ENCODE data around the gene TFIP11. TPM values are rescaled to one million over a fixed set of nuclear protein-coding genes. Genes with fewer than 3 reads are reported as not detected.

TFIP11 gene
- total RNA-seq, 1 donor from 2014 or later: 30.3 TPM

DNA sequence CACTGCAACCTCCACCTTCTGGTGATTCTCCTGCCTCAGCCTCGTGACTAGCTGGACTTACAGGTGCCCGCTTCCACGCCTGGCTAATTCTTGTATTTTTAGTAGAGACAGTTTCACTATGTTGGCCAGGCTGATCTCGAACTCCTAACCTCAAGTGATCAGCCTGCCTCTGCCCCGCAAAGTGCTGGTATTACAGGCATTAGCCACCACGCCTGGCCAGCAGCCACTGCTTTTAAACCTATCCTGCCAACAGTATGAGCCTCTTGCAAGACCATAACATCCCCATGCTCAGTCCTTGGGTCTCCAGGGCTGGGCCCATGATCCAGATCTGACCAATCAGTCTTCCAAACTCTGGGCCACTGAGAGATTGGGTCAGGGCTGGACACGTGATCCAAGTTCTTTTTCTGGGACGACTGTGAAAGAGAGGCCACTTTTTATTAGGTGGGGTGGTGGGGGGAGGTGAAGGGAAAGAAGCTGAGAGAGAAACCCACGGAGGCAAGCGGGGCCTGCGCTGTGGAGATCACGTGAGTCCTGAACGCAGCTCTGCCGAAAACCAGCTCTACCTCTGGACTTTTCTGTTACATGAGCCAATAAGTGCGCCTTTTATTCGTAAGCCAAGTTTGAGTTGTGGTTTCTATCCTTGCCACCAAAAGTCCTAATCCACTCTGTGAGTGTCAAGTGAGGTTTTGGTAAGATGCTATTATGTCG lies 65.3 kb downstream of the TFIP11 start:
- Histone ChIP-seq H3K9me3 (ENCODE audit: control insufficient read depth in 3 of 3, low read length in 3 of 3) (no peaks in the 10 kb centered on the region), H3K27ac (ENCODE audit: low read depth, low read length) (no peak overlapping the region), H3K36me3 (ENCODE audit: control insufficient read depth in 3 of 3, insufficient read depth in 3 of 3, low read length in 3 of 3) (peaks cover 10 to 17% (median 16%) of the 10 kb centered on the region in 3 donors), H3K4me1 (ENCODE audit: control insufficient read depth in 3 of 3, insufficient read depth in 3 of 3, low read length in 3 of 3) (peaks cover 0 to 7% (median 7%) of the 10 kb centered on the region in 3 donors), H3K27me3 (ENCODE audit: control insufficient read depth in 3 of 3, insufficient read depth in 3 of 3, low read length in 3 of 3) (no peaks in the 10 kb centered on the region), H3K4me3 (ENCODE audit: low read length in 3 of 3) (no peak overlapping the region), H3K9ac (ENCODE audit: low read depth in 1 of 3, low read length in 3 of 3) (no peak overlapping the region)

DNA sequence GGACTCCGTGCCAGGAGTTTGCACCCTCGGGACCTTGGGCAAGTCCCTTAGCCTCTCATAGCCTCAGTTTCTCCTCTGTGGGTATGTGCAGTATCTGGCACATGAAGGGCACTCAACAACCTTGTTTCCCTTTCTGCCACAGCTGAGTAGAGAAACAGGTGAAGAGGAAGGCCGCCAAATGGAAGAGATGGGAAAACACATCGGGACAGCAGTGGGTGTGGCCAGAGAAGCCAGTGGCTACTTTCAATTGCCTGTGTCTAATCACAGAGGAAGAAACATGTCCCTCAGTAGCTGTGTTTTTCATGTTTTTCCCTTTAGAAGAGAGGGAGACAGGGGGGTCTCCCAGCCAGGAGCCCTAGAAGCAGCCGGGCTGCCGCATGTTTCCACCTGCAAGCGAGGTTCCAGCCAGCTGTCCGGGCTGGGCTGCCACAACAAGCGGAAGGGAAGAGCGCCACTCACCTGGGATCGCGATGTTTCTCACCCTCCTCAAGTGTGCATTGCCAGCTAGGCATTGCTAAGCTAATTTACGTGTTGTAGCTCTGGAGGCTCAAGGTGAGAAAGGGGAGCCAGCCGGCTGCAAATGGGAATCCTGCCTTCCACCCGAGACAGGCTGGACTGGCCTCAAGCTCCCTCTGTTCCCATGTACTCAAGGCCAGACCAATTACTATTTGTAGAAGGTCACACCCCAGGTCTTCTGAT lies 66.5 kb downstream of the TFIP11 start:
- H3K4me1 ChIP-seq (ENCODE audit: control insufficient read depth in 3 of 3, insufficient read depth in 3 of 3, low read length in 3 of 3): peaks cover 0 to 7% (median 7%) of the 10 kb centered on the region in 3 donors
- H3K9ac ChIP-seq (ENCODE audit: low read depth in 1 of 3, low read length in 3 of 3): no peak overlapping the region
- no peaks in the 10 kb centered on the region for H3K27me3 ChIP-seq (ENCODE audit: control insufficient read depth in 3 of 3, insufficient read depth in 3 of 3, low read length in 3 of 3)

DNA sequence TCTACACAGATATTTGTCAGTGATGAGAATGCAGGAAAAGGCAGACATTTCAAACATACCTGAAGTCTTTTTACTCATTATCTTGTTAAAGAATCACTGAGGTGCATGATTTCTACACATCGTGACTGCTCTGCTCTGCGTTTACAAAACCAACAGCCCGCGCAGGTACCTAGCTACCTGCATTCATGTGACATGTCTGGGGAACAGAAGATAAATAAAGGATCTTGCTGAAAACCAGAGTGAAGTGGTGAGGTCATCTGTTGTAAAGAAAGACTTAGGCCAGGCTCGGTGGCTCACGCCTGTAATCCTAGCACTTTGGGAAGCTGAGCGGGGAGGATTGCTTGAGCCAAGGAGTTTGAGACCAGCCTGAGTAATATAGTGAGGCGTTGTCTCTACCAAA lies 67.5 kb downstream of the TFIP11 start:
- H3K9ac ChIP-seq (ENCODE audit: low read depth in 1 of 3, low read length in 3 of 3): no peak overlapping the region
- no peak overlapping the region for H3K4me3 ChIP-seq (ENCODE audit: low read length in 3 of 3)
- H3K27me3 ChIP-seq (ENCODE audit: control insufficient read depth in 3 of 3, insufficient read depth in 3 of 3, low read length in 3 of 3): no peaks in the 10 kb centered on the region
- H3K27ac ChIP-seq (ENCODE audit: low read depth, low read length): no peak overlapping the region
- peaks cover 0 to 2% (median under 1%) of the 10 kb centered on the region in 3 donors for H3K36me3 ChIP-seq (ENCODE audit: control insufficient read depth in 3 of 3, insufficient read depth in 3 of 3, low read length in 3 of 3)
- peaks cover 0 to 7% (median 7%) of the 10 kb centered on the region in 3 donors for H3K4me1 ChIP-seq (ENCODE audit: control insufficient read depth in 3 of 3, insufficient read depth in 3 of 3, low read length in 3 of 3)
- no peaks in the 10 kb centered on the region for H3K9me3 ChIP-seq (ENCODE audit: control insufficient read depth in 3 of 3, low read length in 3 of 3)

More for the DNA sequence above, 66.5 kb downstream of the TFIP11 start:
- Histone ChIP-seq H3K27ac (ENCODE audit: low read depth, low read length) (no peak overlapping the region), H3K36me3 (ENCODE audit: control insufficient read depth in 3 of 3, insufficient read depth in 3 of 3, low read length in 3 of 3) (peaks cover 4 to 8% (median 6%) of the 10 kb centered on the region in 3 donors), H3K9me3 (ENCODE audit: control insufficient read depth in 3 of 3, low read length in 3 of 3) (no peaks in the 10 kb centered on the region), H3K4me3 (ENCODE audit: low read length in 3 of 3) (no peak overlapping the region)

DNA sequence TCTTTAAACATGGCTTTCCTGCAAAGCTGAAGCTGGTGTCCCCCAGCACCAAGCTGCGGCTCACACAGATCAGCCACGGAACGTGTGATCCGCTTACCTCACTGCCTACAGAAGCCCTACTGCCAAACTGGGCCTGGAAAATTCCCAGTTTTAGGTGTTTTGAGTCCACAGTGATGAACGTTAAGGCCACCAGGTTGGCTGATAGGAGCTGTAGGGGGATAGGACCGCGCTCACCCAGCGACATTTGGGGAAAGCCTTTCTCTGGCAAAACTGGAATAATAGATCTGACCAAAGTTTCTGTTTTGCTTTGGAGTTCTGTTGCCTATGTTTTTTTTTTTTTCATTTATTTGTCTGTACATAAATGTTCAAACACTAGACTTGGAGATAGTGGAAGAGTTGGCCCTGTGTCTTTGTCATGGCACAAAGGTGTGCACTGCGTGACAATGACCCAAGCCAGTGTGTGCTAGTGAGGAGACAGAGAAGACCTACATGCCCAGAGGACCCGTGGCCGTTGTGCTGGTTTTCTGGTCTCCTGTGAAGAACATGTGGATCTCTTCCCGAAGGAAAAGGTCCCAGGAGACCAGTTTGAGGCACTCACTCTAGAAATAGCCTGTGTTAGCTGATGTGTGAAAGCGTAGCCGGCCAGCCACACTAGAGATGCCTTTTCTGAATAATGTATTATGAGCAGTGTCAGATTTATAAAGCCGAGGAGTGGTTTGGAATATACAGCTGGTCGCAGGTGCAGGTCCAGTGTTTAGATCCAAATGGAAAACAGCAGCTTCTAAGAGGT lies 68.2 kb downstream of the TFIP11 start:
- Histone ChIP-seq H3K9me3 (ENCODE audit: control insufficient read depth in 3 of 3, low read length in 3 of 3) (no peaks in the 10 kb centered on the region), H3K27me3 (ENCODE audit: control insufficient read depth in 3 of 3, insufficient read depth in 3 of 3, low read length in 3 of 3) (no peaks in the 10 kb centered on the region), H3K4me1 (ENCODE audit: control insufficient read depth in 3 of 3, insufficient read depth in 3 of 3, low read length in 3 of 3) (peaks cover 0 to 7% (median 7%) of the 10 kb centered on the region in 3 donors), H3K36me3 (ENCODE audit: control insufficient read depth in 3 of 3, insufficient read depth in 3 of 3, low read length in 3 of 3) (no peaks in the 10 kb centered on the region), H3K4me3 (ENCODE audit: low read length in 3 of 3) (no peak overlapping the region), H3K27ac (ENCODE audit: low read depth, low read length) (no peak overlapping the region), H3K9ac (ENCODE audit: low read depth in 1 of 3, low read length in 3 of 3) (no peak overlapping the region)

DNA sequence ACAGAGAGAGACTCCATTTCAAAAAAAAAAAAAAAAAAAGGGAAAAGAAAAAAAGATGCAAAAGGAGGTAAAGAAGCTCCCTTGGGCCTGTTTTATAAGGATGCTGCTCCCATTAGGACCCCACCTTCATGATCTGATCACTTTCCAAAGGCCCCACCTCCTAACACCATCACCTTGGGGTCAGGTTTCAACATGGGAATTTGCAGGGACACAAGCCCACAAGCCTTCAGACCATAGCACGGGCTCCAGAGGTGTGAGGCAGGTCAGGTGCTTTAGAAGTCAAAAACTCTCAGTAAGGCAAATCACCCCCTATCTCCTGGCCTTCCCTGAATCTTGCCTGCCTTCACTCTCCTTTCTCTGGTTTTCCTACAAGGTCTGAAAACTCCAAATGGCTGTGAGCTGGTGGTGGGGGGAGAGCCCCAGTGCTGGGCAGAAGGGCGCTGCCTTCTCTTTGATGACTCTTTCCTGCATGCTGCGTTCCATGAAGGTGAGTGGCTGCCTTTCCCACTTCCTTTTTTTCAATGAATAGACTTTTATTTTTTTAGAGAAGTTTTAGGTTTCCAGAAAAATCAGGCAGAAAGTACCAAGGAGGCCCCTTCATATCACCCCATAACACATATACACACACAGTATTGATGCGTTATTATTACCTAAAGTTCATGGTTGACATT lies 70.1 kb downstream of the TFIP11 start:
- Histone ChIP-seq H3K27me3 (ENCODE audit: control insufficient read depth in 3 of 3, insufficient read depth in 3 of 3, low read length in 3 of 3) (peaks cover 0 to 6% (median 0%) of the 10 kb centered on the region in 3 donors), H3K4me3 (ENCODE audit: low read length in 3 of 3) (no peak overlapping the region), H3K4me1 (ENCODE audit: control insufficient read depth in 3 of 3, insufficient read depth in 3 of 3, low read length in 3 of 3) (peaks cover 0 to 7% (median 7%) of the 10 kb centered on the region in 3 donors), H3K9ac (ENCODE audit: low read depth in 1 of 3, low read length in 3 of 3) (no peak overlapping the region), H3K36me3 (ENCODE audit: control insufficient read depth in 3 of 3, insufficient read depth in 3 of 3, low read length in 3 of 3) (no peaks in the 10 kb centered on the region), H3K27ac (ENCODE audit: low read depth, low read length) (no peak overlapping the region), H3K9me3 (ENCODE audit: control insufficient read depth in 3 of 3, low read length in 3 of 3) (no peaks in the 10 kb centered on the region)

Small RNAs within 50 kb of the gene (small RNA-seq; reads per million reads assigned to genes)
- not detected for gene MIR548J

Other genes with a start within 250 kb of the TFIP11 start
- gene ASPHD2, start 83.2 kb downstream of the TFIP11 start, total RNA-seq: 1.0 TPM
- gene HPS4, start 28.7 kb downstream of the TFIP11 start, total RNA-seq: 20.9 TPM
- gene SRRD, start 28.6 kb downstream of the TFIP11 start, total RNA-seq: 8.9 TPM
- 6.8 TPM for gene TPST2, start 77.7 kb upstream of the TFIP11 start, total RNA-seq
- gene CRYBB1, start 105.6 kb upstream of the TFIP11 start, total RNA-seq: 1.0 TPM
- not detected for gene CRYBA4, start 109.5 kb upstream of the TFIP11 start, total RNA-seq
- gene MIAT, start 145.1 kb upstream of the TFIP11 start, total RNA-seq: 0.52 TPM